ENCODE data around the gene HPDL.

HPDL gene

GRCh38 chr1:45378184-45378583 is 51.5 kb downstream of the HPDL start:
- Histone ChIP-seq H2AK5ac (ENCODE audit: low read depth, low read length) (no peak overlapping the region), H3K27me3 (ENCODE audit: control insufficient read depth in 3 of 3, insufficient read depth in 3 of 3, low read depth in 1 of 3, low read length in 3 of 3) (no peaks in the 10 kb centered on the region), H3K79me1 (ENCODE audit: low read depth, low read length) (no peaks in the 10 kb centered on the region), H2BK12ac (ENCODE audit: low read length) (no peak overlapping the region), H3K27ac (replicated peaks; ENCODE audit: low read length) (no peak overlapping the region), H2BK120ac (ENCODE audit: low read depth, low read length) (no peak overlapping the region), H3K4me2 (ENCODE audit: insufficient read depth, low read length, poor library complexity, severe bottlenecking) (no peak overlapping the region), H4K91ac (ENCODE audit: low read depth, low read length, poor library complexity) (no peak overlapping the region), H3K9ac (ENCODE audit: low read depth, low read length, poor library complexity) (no peak overlapping the region), H2AFZ (ENCODE audit: low read length) (no peak overlapping the region), H3K4me3 (ENCODE audit: low read length in 2 of 2) (no peak overlapping the region), H3K23ac (ENCODE audit: low read depth, low read length, poor library complexity) (no peak overlapping the region), H3K4ac (ENCODE audit: low read length) (no peak overlapping the region), H2BK5ac (ENCODE audit: low read length) (no peak overlapping the region), H3K14ac (ENCODE audit: low read length) (no peak overlapping the region), H2BK15ac (ENCODE audit: low read length) (no peak overlapping the region), H3K36me3 (replicated peaks in 1 of 2; ENCODE audit: control insufficient read depth in 2 of 2, insufficient read depth in 2 of 2, low read length in 2 of 2) (no peaks in the 10 kb centered on the region), H4K8ac (ENCODE audit: low read depth, low read length) (no peak overlapping the region), H3K9me3 (replicated peaks in 1 of 2; ENCODE audit: control insufficient read depth in 2 of 2, insufficient read depth in 1 of 2, low read depth in 1 of 2, low read length in 2 of 2) (no peaks in the 10 kb centered on the region), H3K18ac (ENCODE audit: low read length) (no peak overlapping the region), H3K4me1 (ENCODE audit: control insufficient read depth in 2 of 2, insufficient read depth in 1 of 2, low read depth in 1 of 2, low read length in 2 of 2) (no peaks in the 10 kb centered on the region)
- no peak for DNase-seq (ENCODE audit: low spot score)
